Measurements from ENCODE around the gene C17orf114.

C17orf114 gene

DNA sequence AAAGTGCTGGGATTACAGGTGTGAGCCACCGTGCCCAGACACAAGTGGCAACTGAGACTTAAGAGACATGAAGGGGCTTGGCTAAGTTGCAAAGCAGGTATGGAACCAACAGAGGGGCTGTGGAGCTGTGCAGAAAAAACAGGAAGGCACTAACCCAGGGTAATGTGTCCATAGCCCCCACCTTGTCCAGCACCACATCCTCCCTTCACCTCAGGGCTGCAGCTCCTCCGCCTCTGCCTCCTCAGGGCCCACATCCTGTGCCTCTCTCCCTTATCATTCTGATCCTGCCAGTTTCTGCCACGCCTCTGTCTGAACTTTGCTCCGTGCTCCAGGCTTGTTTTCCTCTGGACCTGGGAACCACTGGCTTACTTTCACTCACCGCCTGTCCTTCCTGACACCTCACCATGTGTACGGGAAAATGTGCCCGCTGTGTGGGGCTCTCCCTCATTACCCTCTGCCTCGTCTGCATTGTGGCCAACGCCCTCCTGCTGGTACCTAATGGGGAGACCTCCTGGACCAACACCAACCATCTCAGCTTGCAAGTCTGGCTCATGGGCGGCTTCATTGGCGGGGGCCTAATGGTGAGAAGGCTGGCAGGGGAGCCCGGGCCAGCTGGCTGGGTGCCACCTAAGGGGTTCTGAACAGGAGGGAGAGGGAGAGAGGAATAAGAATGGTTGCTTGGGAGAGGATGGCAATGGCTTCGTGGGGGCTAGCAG is 30.5 kb downstream of the C17orf114 start, which contains the start of gene TM4SF5 (continued):
- TF ChIP-seq ZFP90 (CRISPR knock-in tag; IDR thresholded peaks at IDR 0.05; ENCODE audit: borderline replicate concordance) (peak; percentile 80; the same call in 1 of the 2 replicates), MIER2 (CRISPR knock-in tag; IDR thresholded peaks at IDR 0.05) (no peak), ZNF12 (CRISPR knock-in tag; IDR thresholded peaks at IDR 0.05) (peak; percentile 46; the same call in 1 of the 2 replicates), ZNF564 (CRISPR knock-in tag; IDR thresholded peaks at IDR 0.05) (0 out of 2 replicates have a peak, but pooled peaks have one; percentile 42), TRIM24 (CRISPR knock-in tag; IDR thresholded peaks at IDR 0.05) (0 out of 2 replicates have a peak, but pooled peaks have one; percentile 47), ZNF558 (CRISPR knock-in tag; IDR thresholded peaks at IDR 0.05; ENCODE audit: borderline replicate concordance) (peak; percentile 72; the same call in 1 of the 2 replicates), ZNF337 (CRISPR knock-in tag; IDR thresholded peaks at IDR 0.05; ENCODE audit: borderline replicate concordance, low read depth) (no peak; the same call in 1 of the 2 replicates), NRL (CRISPR knock-in tag; IDR thresholded peaks at IDR 0.05; ENCODE audit: borderline replicate concordance) (peak; percentile 51), HNF4A (CRISPR knock-in tag; IDR thresholded peaks at IDR 0.05) (peak; percentile 98), HDAC2 (CRISPR knock-in tag; IDR thresholded peaks at IDR 0.05) (peak; percentile 92), NFKB2 (CRISPR knock-in tag; IDR thresholded peaks at IDR 0.05; ENCODE audit: borderline replicate concordance) (peak; percentile 69; the same call in 1 of the 2 replicates), ZNF274 (CRISPR knock-in tag; IDR thresholded peaks at IDR 0.05) (peak; percentile 62; the same call in 1 of the 2 replicates), ZNF772 (CRISPR knock-in tag; IDR thresholded peaks at IDR 0.05) (peak; percentile 89), MED1 (CRISPR knock-in tag; IDR thresholded peaks at IDR 0.05) (peak; percentile 97), SAP130 (CRISPR knock-in tag; IDR thresholded peaks at IDR 0.05; ENCODE audit: low read depth) (peak; percentile 97), HMG20B (CRISPR knock-in tag; conservative IDR thresholded peaks at IDR 0.05) (0 out of 2 replicates have a peak, but pooled peaks have one; percentile 15), ZNF598 (CRISPR knock-in tag; IDR thresholded peaks at IDR 0.05; ENCODE audit: borderline replicate concordance) (peak; percentile 39; the same call in 1 of the 2 replicates), ZNF570 (CRISPR knock-in tag; IDR thresholded peaks at IDR 0.05; ENCODE audit: borderline replicate concordance) (no peak)
- TF ChIP-seq, protein P1, sequence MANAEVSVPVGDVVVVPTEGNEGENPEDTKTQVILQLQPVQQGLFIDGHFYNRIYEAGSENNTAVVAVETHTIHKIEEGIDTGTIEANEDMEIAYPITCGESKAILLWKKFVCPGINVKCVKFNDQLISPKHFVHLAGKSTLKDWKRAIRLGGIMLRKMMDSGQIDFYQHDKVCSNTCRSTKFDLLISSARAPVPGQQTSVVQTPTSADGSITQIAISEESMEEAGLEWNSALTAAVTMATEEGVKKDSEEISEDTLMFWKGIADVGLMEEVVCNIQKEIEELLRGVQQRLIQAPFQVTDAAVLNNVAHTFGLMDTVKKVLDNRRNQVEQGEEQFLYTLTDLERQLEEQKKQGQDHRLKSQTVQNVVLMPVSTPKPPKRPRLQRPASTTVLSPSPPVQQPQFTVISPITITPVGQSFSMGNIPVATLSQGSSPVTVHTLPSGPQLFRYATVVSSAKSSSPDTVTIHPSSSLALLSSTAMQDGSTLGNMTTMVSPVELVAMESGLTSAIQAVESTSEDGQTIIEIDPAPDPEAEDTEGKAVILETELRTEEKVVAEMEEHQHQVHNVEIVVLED (CRISPR knock-in tag; IDR thresholded peaks at IDR 0.05; ENCODE audit: borderline replicate concordance) = peak; percentile 13; the same call in 1 of the 2 replicates
- TF ChIP-seq, protein P2, sequence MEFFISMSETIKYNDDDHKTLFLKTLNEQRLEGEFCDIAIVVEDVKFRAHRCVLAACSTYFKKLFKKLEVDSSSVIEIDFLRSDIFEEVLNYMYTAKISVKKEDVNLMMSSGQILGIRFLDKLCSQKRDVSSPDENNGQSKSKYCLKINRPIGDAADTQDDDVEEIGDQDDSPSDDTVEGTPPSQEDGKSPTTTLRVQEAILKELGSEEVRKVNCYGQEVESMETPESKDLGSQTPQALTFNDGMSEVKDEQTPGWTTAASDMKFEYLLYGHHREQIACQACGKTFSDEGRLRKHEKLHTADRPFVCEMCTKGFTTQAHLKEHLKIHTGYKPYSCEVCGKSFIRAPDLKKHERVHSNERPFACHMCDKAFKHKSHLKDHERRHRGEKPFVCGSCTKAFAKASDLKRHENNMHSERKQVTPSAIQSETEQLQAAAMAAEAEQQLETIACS (CRISPR knock-in tag; IDR thresholded peaks at IDR 0.05) = 0 out of 2 replicates have a peak, but pooled peaks have one; percentile 20
- TF ChIP-seq, protein P3, sequence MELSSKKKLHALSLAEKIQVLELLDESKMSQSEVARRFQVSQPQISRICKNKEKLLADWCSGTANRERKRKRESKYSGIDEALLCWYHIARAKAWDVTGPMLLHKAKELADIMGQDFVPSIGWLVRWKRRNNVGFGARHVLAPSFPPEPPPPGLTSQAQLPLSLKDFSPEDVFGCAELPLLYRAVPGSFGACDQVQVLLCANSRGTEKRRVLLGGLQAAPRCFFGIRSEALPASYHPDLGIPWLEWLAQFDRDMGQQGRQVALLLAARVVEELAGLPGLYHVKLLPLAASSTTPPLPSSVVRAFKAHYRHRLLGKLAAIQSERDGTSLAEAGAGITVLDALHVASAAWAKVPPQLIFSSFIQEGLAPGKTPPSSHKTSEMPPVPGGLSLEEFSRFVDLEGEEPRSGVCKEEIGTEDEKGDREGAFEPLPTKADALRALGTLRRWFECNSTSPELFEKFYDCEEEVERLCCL (CRISPR knock-in tag; IDR thresholded peaks at IDR 0.05; ENCODE audit: borderline replicate concordance) = no peak
- TF ChIP-seq, protein P4, sequence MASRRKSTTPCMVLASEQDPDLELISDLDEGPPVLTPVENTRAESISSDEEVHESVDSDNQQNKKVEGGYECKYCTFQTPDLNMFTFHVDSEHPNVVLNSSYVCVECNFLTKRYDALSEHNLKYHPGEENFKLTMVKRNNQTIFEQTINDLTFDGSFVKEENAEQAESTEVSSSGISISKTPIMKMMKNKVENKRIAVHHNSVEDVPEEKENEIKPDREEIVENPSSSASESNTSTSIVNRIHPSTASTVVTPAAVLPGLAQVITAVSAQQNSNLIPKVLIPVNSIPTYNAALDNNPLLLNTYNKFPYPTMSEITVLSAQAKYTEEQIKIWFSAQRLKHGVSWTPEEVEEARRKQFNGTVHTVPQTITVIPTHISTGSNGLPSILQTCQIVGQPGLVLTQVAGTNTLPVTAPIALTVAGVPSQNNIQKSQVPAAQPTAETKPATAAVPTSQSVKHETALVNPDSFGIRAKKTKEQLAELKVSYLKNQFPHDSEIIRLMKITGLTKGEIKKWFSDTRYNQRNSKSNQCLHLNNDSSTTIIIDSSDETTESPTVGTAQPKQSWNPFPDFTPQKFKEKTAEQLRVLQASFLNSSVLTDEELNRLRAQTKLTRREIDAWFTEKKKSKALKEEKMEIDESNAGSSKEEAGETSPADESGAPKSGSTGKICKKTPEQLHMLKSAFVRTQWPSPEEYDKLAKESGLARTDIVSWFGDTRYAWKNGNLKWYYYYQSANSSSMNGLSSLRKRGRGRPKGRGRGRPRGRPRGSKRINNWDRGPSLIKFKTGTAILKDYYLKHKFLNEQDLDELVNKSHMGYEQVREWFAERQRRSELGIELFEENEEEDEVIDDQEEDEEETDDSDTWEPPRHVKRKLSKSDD (CRISPR knock-in tag; IDR thresholded peaks at IDR 0.05; ENCODE audit: low read depth) = peak; percentile 42; the same call in 1 of the 2 replicates
- TF ChIP-seq, protein P5, sequence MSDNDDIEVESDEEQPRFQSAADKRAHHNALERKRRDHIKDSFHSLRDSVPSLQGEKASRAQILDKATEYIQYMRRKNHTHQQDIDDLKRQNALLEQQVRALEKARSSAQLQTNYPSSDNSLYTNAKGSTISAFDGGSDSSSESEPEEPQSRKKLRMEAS (IDR thresholded peaks at IDR 0.05) = peak; percentile 93
